Daoy (cell line): ENCODE measurements around the gene FERMT2. TPM values are rescaled to one million over a fixed set of nuclear protein-coding genes. Genes with fewer than 3 reads are reported as not detected.
A peak's percentile ranks its signal among the peaks of the same experiment; 100 is the strongest.

ENCODE experiments used
- DNase-seq: peaks from one replicate; pipeline ENCODE4 v3.0.0-alpha.2; 2015; ENCODE audit warnings: low read depth
- total RNA-seq: library from RNA; depleted of rRNA; stranded (reverse); fragments of >200 nt; shearing (Covaris generic); gene quantifications from 2 replicates; pipeline ENCODE4 v1.2.3, GENCODE V29; 2014

Gene FERMT2
- total RNA-seq, 1 experiment from 2014 or later, result 121 TPM

- DNase-seq, result no peak
Observed at GRCh38 chr14:52862632-52863333, 88.1 kb downstream of the FERMT2 start.

- no peak for DNase-seq
Observed at GRCh38 chr14:52861403-52861802, 89.4 kb downstream of the FERMT2 start.

- DNase-seq, result no peak
Observed at GRCh38 chr14:52860910-52861309, 89.9 kb downstream of the FERMT2 start.

- no peak for DNase-seq
Observed at GRCh38 chr14:52860209-52860608, 90.6 kb downstream of the FERMT2 start.

GRCh38 chr14:52856139-52856538, 94.7 kb downstream of the FERMT2 start:
- DNase-seq, result no peak

- no peak for DNase-seq
Observed at GRCh38 chr14:52853522-52853854, 97.4 kb downstream of the FERMT2 start.

- DNase-seq, result no peak
Observed at GRCh38 chr14:52852810-52853521, 97.9 kb downstream of the FERMT2 start.

- DNase-seq, result no peak
Observed at GRCh38 chr14:52850451-52850909, 100.4 kb downstream of the FERMT2 start.

- DNase-seq, result no peak
Observed at GRCh38 chr14:52848626-52849025, 102.2 kb downstream of the FERMT2 start.

GRCh38 chr14:52846591-52846990, 104.3 kb downstream of the FERMT2 start:
- no peak for DNase-seq

- no peak for DNase-seq
Observed at GRCh38 chr14:52845081-52845480, 105.8 kb downstream of the FERMT2 start.

GRCh38 chr14:52844262-52845060, 106.4 kb downstream of the FERMT2 start:
- DNase-seq, result no peak

- peak; percentile 53 for DNase-seq
Observed at GRCh38 chr14:52840877-52841276, 110.0 kb downstream of the FERMT2 start.

GRCh38 chr14:52837451-52837850, 113.4 kb downstream of the FERMT2 start:
- no peak for DNase-seq

GRCh38 chr14:52836063-52836462, 114.8 kb downstream of the FERMT2 start:
- peak; percentile 39 for DNase-seq

- DNase-seq, result peak; percentile 89
Observed at GRCh38 chr14:52835122-52835903, 115.5 kb downstream of the FERMT2 start.

GRCh38 chr14:52834440-52834842, 116.4 kb downstream of the FERMT2 start:
- peak; percentile 80 for DNase-seq

- no peak for DNase-seq
Observed at GRCh38 chr14:52833891-52834290, 117.0 kb downstream of the FERMT2 start.

GRCh38 chr14:52829527-52830185, 121.2 kb downstream of the FERMT2 start:
- no peak for DNase-seq

GRCh38 chr14:52827426-52827825, 123.4 kb downstream of the FERMT2 start:
- DNase-seq, result no peak

- no peak for DNase-seq
Observed at GRCh38 chr14:52825085-52825484, 125.8 kb downstream of the FERMT2 start.
